Liver (tissue), 9 donors: ENCODE results near the gene PLCG2. TPM values are rescaled to one million over a fixed set of nuclear protein-coding genes. Genes with fewer than 3 reads are reported as not detected.

Experiments used
- DNase-seq: peaks from one replicate; pipeline ENCODE4 v3.0.0-alpha.2; 2017; ENCODE audit warnings: low spot score
- H3K27ac ChIP-seq, 2 donors: one replicate each; pipeline ENCODE4 v1.7.0; 2013; ENCODE audit warnings: inconsistent platforms in 2 of 2, low read length in 2 of 2, control low read depth in 1 of 2, low read depth in 1 of 2, mild to moderate bottlenecking in 1 of 2
- H3K27me3 ChIP-seq, 4 donors: one replicate each; pipeline versions ENCODE4 v1.6.1 to v1.7.0; 2013; ENCODE audit warnings: low read length in 3 of 4, inconsistent platforms in 1 of 4, mild to moderate bottlenecking in 1 of 4, moderate library complexity in 1 of 4; ENCODE audit not compliant: control insufficient read depth in 4 of 4, insufficient read depth in 4 of 4
- H3K36me3 ChIP-seq, 4 donors: one replicate each; pipeline versions ENCODE4 v1.6.1 to v1.7.0; 2013; ENCODE audit warnings: low read length in 3 of 4, mild to moderate bottlenecking in 3 of 4, low read depth in 1 of 4, moderate library complexity in 1 of 4; ENCODE audit not compliant: control insufficient read depth in 4 of 4, insufficient read depth in 3 of 4
- H3K4me1 ChIP-seq, 4 donors: one replicate each; pipeline versions ENCODE4 v1.6.1 to v1.7.0; 2013; ENCODE audit warnings: low read length in 3 of 4, mild to moderate bottlenecking in 3 of 4, moderate library complexity in 1 of 4; ENCODE audit not compliant: control insufficient read depth in 4 of 4, insufficient read depth in 4 of 4
- H3K4me3 ChIP-seq, 3 donors: one replicate each; pipeline versions ENCODE4 v1.6.1 to v1.7.0; 2013; ENCODE audit warnings: low read length in 3 of 3, control low read depth in 1 of 3, low read depth in 1 of 3, mild to moderate bottlenecking in 1 of 3
- H3K9ac ChIP-seq, 2 donors: one replicate each; pipeline ENCODE4 v1.7.0; 2013; ENCODE audit warnings: low read length in 2 of 2, mild to moderate bottlenecking in 2 of 2, moderate library complexity in 2 of 2, control low read depth in 1 of 2, low read depth in 1 of 2
- H3K9me3 ChIP-seq, 4 donors: one replicate each; pipeline versions ENCODE4 v1.6.1 to v1.7.0; 2013; ENCODE audit warnings: low read length in 3 of 4; ENCODE audit not compliant: control insufficient read depth in 4 of 4
- ATF3 ChIP-seq: IDR thresholded peaks from 2 replicates; pipeline ENCODE4 v1.6.1; 2016; ENCODE audit warnings: antibody characterized with exemption
- CTCF ChIP-seq: fragments of 150-350 bp; IDR thresholded peaks from 2 replicates; pipeline ENCODE4 v1.5.1; 2017; ENCODE audit warnings: improper control_type of control experiment, low read depth, low read length; ENCODE audit not compliant: missing input control
- EGR1 ChIP-seq, 2 donors: IDR thresholded peaks; 2 replicates each; pipeline ENCODE4 v1.6.1; 2016 to 2018; ENCODE audit warnings: antibody characterized with exemption in 2 of 2, low read depth in 2 of 2
- FOXA1 ChIP-seq: IDR thresholded peaks from 2 replicates; pipeline ENCODE4 v1.6.1; 2016; ENCODE audit warnings: antibody characterized with exemption
- GABPA ChIP-seq, 2 donors: IDR thresholded peaks in 1 of 2; conservative IDR thresholded peaks in 1 of 2; 2 replicates each; pipeline ENCODE4 v1.6.1; 2016; ENCODE audit warnings: antibody characterized with exemption in 2 of 2, mild to moderate bottlenecking in 1 of 2, moderate library complexity in 1 of 2
- HNF4A ChIP-seq, 2 donors: conservative IDR thresholded peaks; 2 replicates each; pipeline ENCODE4 v1.6.1; 2016; ENCODE audit warnings: antibody characterized with exemption in 2 of 2, mild to moderate bottlenecking in 2 of 2
- HNF4G ChIP-seq: IDR thresholded peaks from 2 replicates; pipeline ENCODE4 v1.6.1; 2016; ENCODE audit warnings: antibody characterized with exemption
- JUND ChIP-seq, 2 donors: IDR thresholded peaks; 2 replicates each; pipeline ENCODE4 v1.6.1; 2016; ENCODE audit warnings: antibody characterized with exemption in 2 of 2
- MAX ChIP-seq: IDR thresholded peaks from 2 replicates; pipeline ENCODE4 v1.6.1; 2016; ENCODE audit warnings: antibody characterized with exemption
- RAD21 ChIP-seq, 2 donors: IDR thresholded peaks; 2 replicates each; pipeline ENCODE4 v1.6.1; 2016; ENCODE audit warnings: antibody characterized with exemption in 2 of 2, mild to moderate bottlenecking in 2 of 2
- REST ChIP-seq: IDR thresholded peaks from 2 replicates; pipeline ENCODE4 v1.6.1; 2016; ENCODE audit warnings: antibody characterized with exemption, mild to moderate bottlenecking
- RXRA ChIP-seq, 2 donors: IDR thresholded peaks; 2 replicates each; pipeline ENCODE4 v1.6.1; 2017 to 2018; ENCODE audit warnings: antibody characterized with exemption in 2 of 2, mild to moderate bottlenecking in 1 of 2
- TAF1 ChIP-seq: conservative IDR thresholded peaks from 2 replicates; pipeline ENCODE4 v1.6.1; 2016; ENCODE audit warnings: antibody characterized with exemption, mild to moderate bottlenecking
- ZBTB33 ChIP-seq: IDR thresholded peaks from 2 replicates; pipeline ENCODE4 v1.6.1; 2016; ENCODE audit warnings: antibody characterized with exemption
- WGBS: extraction: QIAGEN DNeasy Blood & Tissue Kit; methylation state at CpG from one replicate; pipeline ENCODE4 v1.1.7; 2013; 5-methylcytosine and 5-hydroxymethylcytosine counted together
- polyA plus RNA-seq, 2 donors: library from polyadenylated mRNA; stranded (reverse) in 1 of 2; unstranded in 1 of 2; fragments of 200-250 nt in 1 of 2; fragments of >200 nt in 1 of 2; fragmentation: Nextera tagmentation in 1 of 2; extraction: Ambion mirVana in 1 of 2; gene quantifications; one replicate each; pipeline versions ENCODE4 v1.2.1 to v1.2.3, GENCODE V29; 2013 to 2015
- total RNA-seq, 2 donors: library from RNA; depleted of rRNA; stranded (reverse); fragments of >200 nt; gene quantifications; one replicate each; pipeline ENCODE4 v1.2.3, GENCODE V29; 2014
- donor health status: healthy.
- donor health status: healthy.
- donor health status: healthy.
- donor health status: healthy.
- donor health status: healthy.

Gene PLCG2
- total and polyA plus RNA-seq, 4 donors, result 7.1 to 21.6 (median 15.8) TPM

- H3K9ac ChIP-seq, result no peak overlapping the region
- no peak overlapping the region for H3K4me3 ChIP-seq
- TF ChIP-seq RAD21 (IDR thresholded peaks at IDR 0.05), result no peak
- no peak for TF ChIP-seq EGR1 (IDR thresholded peaks at IDR 0.05; ENCODE audit: low read depth in 2 of 2)
- TF ChIP-seq REST, result no peak
- TF ChIP-seq CTCF, result peak; percentile 13
- TF ChIP-seq JUND (IDR thresholded peaks at IDR 0.05), result peak in 1 of 2 donors; percentile 18
- TF ChIP-seq ATF3, result no peak
- TF ChIP-seq HNF4G, result no peak
- TF ChIP-seq MAX, result no peak
- no peak for TF ChIP-seq TAF1
- TF ChIP-seq ZBTB33, result no peak
- TF ChIP-seq FOXA1, result no peak
- TF ChIP-seq HNF4A (conservative IDR thresholded peaks at IDR 0.05), result no peak
- no peak for DNase-seq
- peaks cover 0 to 24% (median 14%) of the 10 kb centered on the region in 4 donors for H3K36me3 ChIP-seq
- H3K4me1 ChIP-seq, result no peaks in the 10 kb centered on the region
- H3K9me3 ChIP-seq, result no peaks in the 10 kb centered on the region
- WGBS, result 78% methylated on average over 11 of the region's 11 CpGs
- H3K27ac ChIP-seq, result peak overlapping the region; percentile 15 to 32
- no peaks in the 10 kb centered on the region for H3K27me3 ChIP-seq
Observed at GRCh38 chr16:81996664-81997509, 217.8 kb downstream of the PLCG2 start.

GRCh38 chr16:81997738-81998137 is 218.6 kb downstream of the PLCG2 start:
- 77% methylated on average over 2 of the region's 2 CpGs for WGBS
- no peak for DNase-seq
- peak overlapping the region in 1 of 2 donors; percentile 15 for H3K27ac ChIP-seq
- no peaks in the 10 kb centered on the region for H3K4me1 ChIP-seq
- no peak overlapping the region for H3K9ac ChIP-seq
- no peak overlapping the region for H3K4me3 ChIP-seq
- no peaks in the 10 kb centered on the region for H3K27me3 ChIP-seq
- H3K9me3 ChIP-seq, result no peaks in the 10 kb centered on the region
- TF ChIP-seq RXRA (IDR thresholded peaks at IDR 0.05) (peak in 1 of 2 donors; percentile 11), GABPA (IDR thresholded peaks at IDR 0.05 in 1 of 2, conservative IDR thresholded peaks at IDR 0.05 in 1 of 2) (no peak), TAF1 (no peak)
- H3K36me3 ChIP-seq, result peaks cover 0 to 26% (median 14%) of the 10 kb centered on the region in 4 donors
